CD14-positive monocyte (primary cell): ENCODE measurements around the gene COQ10B. TPM values are rescaled to one million over a fixed set of nuclear protein-coding genes. Genes with fewer than 3 reads are reported as not detected.
A peak's percentile ranks its signal among the peaks of the same experiment; 100 is the strongest.

Experiments
- DNase-seq, 3 donors: peaks; one replicate each; pipeline ENCODE4 v3.0.0-alpha.2; 2011 to 2022
- H2AFZ ChIP-seq: 2 replicates; pipeline ENCODE4 v1.6.0; 2012; ENCODE audit warnings: mild to moderate bottlenecking, low read depth, low read length, inconsistent platforms; ENCODE audit not compliant: insufficient read depth, poor library complexity, severe bottlenecking
- H3K27ac ChIP-seq, 2 donors: 1 replicate in 1 of 2; 2 replicates in 1 of 2; pipeline ENCODE4 v1.5.1; 2012 to 2013; ENCODE audit warnings: low read length in 2 of 2, control low read depth in 1 of 2, inconsistent platforms in 1 of 2, low read depth in 1 of 2, mild to moderate bottlenecking in 1 of 2
- H3K27me3 ChIP-seq, 2 donors: one replicate each; pipeline versions ENCODE4 v1.6.0 to v1.6.1; 2011 to 2013; ENCODE audit warnings: low read length in 2 of 2; ENCODE audit not compliant: control insufficient read depth in 2 of 2, insufficient read depth in 2 of 2
- H3K36me3 ChIP-seq, 2 donors: replicated peaks in 1 of 2; 1 replicate in 1 of 2; 2 replicates in 1 of 2; pipeline versions ENCODE4 v1.5.1 to v1.6.1; 2012 to 2013; ENCODE audit warnings: low read length in 2 of 2, control low read depth in 1 of 2, inconsistent platforms in 1 of 2, mild to moderate bottlenecking in 1 of 2; ENCODE audit not compliant: insufficient read depth in 2 of 2, control insufficient read depth in 1 of 2
- H3K4me1 ChIP-seq, 2 donors: 1 replicate in 1 of 2; 2 replicates in 1 of 2; pipeline versions ENCODE4 v1.5.1 to v1.6.1; 2012 to 2013; ENCODE audit warnings: low read length in 2 of 2, control low read depth in 1 of 2, inconsistent platforms in 1 of 2, mild to moderate bottlenecking in 1 of 2, moderate library complexity in 1 of 2; ENCODE audit not compliant: insufficient read depth in 2 of 2, control insufficient read depth in 1 of 2
- H3K4me2 ChIP-seq: replicated peaks from 2 replicates; pipeline ENCODE3; 2012; ENCODE audit warnings: low read length, moderate library complexity, mild to moderate bottlenecking; ENCODE audit not compliant: poor library complexity, severe bottlenecking; ENCODE audit errors: extremely low read depth
- H3K4me3 ChIP-seq, 3 experiments: fragments of 200-600 bp in 1 of 3; sonication (generic) in 1 of 3; replicated peaks in 1 of 3; 1 replicate in 2 of 3; 2 replicates in 1 of 3; pipeline ENCODE4 v1.5.1; 2011 to 2013; ENCODE audit warnings: low read length in 3 of 3, mild to moderate bottlenecking in 3 of 3, control low read depth in 2 of 3, low read depth in 2 of 3, inconsistent platforms in 1 of 3, moderate library complexity in 1 of 3
- H3K79me2 ChIP-seq: 2 replicates; pipeline ENCODE4 v1.6.0; 2012; ENCODE audit warnings: mild to moderate bottlenecking, control low read depth, inconsistent platforms, low read length, moderate library complexity; ENCODE audit not compliant: insufficient read depth
- H3K9ac ChIP-seq: 2 replicates; pipeline ENCODE4 v1.6.0; 2017; ENCODE audit warnings: low read length, mild to moderate bottlenecking; ENCODE audit not compliant: insufficient read depth, poor library complexity, severe bottlenecking
- H3K9me3 ChIP-seq, 2 donors: replicated peaks in 1 of 2; 1 replicate in 1 of 2; 2 replicates in 1 of 2; pipeline versions ENCODE4 v1.5.1 to v1.6.1; 2012 to 2013; ENCODE audit warnings: low read length in 2 of 2, control low read depth in 1 of 2; ENCODE audit not compliant: control insufficient read depth in 1 of 2, insufficient read depth in 1 of 2
- H4K20me1 ChIP-seq: 2 replicates; pipeline ENCODE4 v1.6.0; 2012; ENCODE audit warnings: mild to moderate bottlenecking, low read length, control low read depth, moderate library complexity; ENCODE audit not compliant: insufficient read depth
- H3K27ac Mint-ChIP-seq, 7 donors: one replicate each; pipeline ENCODE4 v1.8.0; 2020; ENCODE audit warnings: mild to moderate bottlenecking in 7 of 7, mixed read lengths in 7 of 7, moderate library complexity in 6 of 7, inconsistent platforms in 2 of 7
- H3K27me3 Mint-ChIP-seq, 3 donors: one replicate each; pipeline ENCODE4 v1.8.0; 2021 to 2022; ENCODE audit warnings: low read depth in 3 of 3, mild to moderate bottlenecking in 3 of 3, mixed read lengths in 3 of 3, moderate library complexity in 3 of 3, inconsistent platforms in 1 of 3
- H3K36me3 Mint-ChIP-seq, 2 donors: one replicate each; pipeline ENCODE4 v1.8.0; 2020; ENCODE audit warnings: mixed read lengths in 2 of 2, inconsistent platforms in 1 of 2, mild to moderate bottlenecking in 1 of 2
- H3K4me1 Mint-ChIP-seq: one replicate; pipeline ENCODE4 v1.8.0; 2020; ENCODE audit warnings: mild to moderate bottlenecking, mixed read lengths
- H3K4me3 Mint-ChIP-seq, 2 donors: one replicate each; pipeline ENCODE4 v1.8.0; 2020; ENCODE audit warnings: mild to moderate bottlenecking in 2 of 2, mixed read lengths in 2 of 2, moderate library complexity in 1 of 2
- H3K9me3 Mint-ChIP-seq, 7 donors: one replicate each; pipeline ENCODE4 v1.8.0; 2020 to 2022; ENCODE audit warnings: mixed read lengths in 7 of 7, mild to moderate bottlenecking in 6 of 7, moderate library complexity in 6 of 7, inconsistent platforms in 2 of 7
- WGBS: methylation state at CpG from one replicate; pipeline ENCODE4 v1.1.5; 2013; ENCODE audit warnings: missing lambda C conversion rate; ENCODE audit not compliant: insufficient coverage; 5-methylcytosine and 5-hydroxymethylcytosine counted together
- intact Hi-C, 2 donors: fragments of 100-400 bp; cut with micrococcal nuclease; formaldehyde crosslinking; loops; one replicate each; pipeline versions ENCODE4 v1.15.0 to v1.15.1; 2023
- polyA plus RNA-seq, 3 donors: library from polyadenylated mRNA; depleted of rRNA in 1 of 3; unstranded in 2 of 3; stranded (reverse) in 1 of 3; fragments of 300-500 nt in 2 of 3; fragments of >200 nt in 1 of 3; fragmentation: Illumina TruSeq in 2 of 3; gene quantifications; 1 replicate in 2 of 3; 2 replicates in 1 of 3; pipeline ENCODE4 v1.2.3, GENCODE V29; 2012 to 2021
- small RNA-seq: library from RNA; depleted of rRNA; stranded (forward); fragments of <200 nt; gene quantifications from one replicate; pipeline ENCODE3, GENCODE V24; 2012; ENCODE audit warnings: low read depth; ENCODE audit not compliant: insufficient read length
- TF ChIP-seq, protein P1 (sequence below): fragments of 200-600 bp; IDR thresholded peaks from one replicate; pipeline ENCODE4 v1.8.0; 2022; ENCODE audit warnings: antibody characterized with exemption, mild to moderate bottlenecking

COQ10B gene
- polyA plus RNA-seq, 3 donors = 6.7 to 46.6 (median 38.3) TPM

DNA sequence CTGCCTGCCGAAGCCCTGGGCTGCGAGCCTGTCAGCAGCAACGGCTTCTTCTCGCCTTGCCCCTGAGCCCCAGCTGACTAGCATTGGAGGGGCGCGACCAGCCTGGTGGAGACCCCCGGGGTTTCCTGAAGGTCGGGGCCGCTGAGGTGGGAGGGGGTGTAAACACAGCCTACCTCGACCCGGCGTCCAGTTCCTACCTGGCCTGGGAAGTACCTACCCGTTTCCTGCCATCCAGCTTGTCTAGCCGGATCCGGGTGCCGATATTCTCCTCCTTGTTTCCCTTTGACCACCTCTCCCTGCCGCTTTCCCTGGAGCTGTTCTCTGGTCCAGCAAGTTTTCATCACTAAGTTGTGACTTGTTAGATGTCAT is 63.0 kb downstream of the COQ10B start:
- peak overlapping the region; percentile 94 to 95 for H3K27ac ChIP-seq
- peak overlapping the region; percentile 91 for H3K4me2 ChIP-seq
- no peaks in the 10 kb centered on the region for H3K27me3 ChIP-seq
- 0% methylated on average over 13 of the region's 17 CpGs for WGBS
- H3K4me1 Mint-ChIP-seq = peaks cover 22% of the 10 kb centered on the region
- DNase-seq = peak in 1 of 3 donors; percentile 12
- peaks cover 0 to 16% of the 10 kb centered on the region in 2 donors for H3K36me3 ChIP-seq
- peak overlapping the region; percentile 78 to 88 (median 87) for H3K4me3 ChIP-seq
- peak overlapping the region; percentile 92 to 98 (median 96) for H3K27ac Mint-ChIP-seq
- H3K4me1 ChIP-seq = peaks cover 15 to 27% of the 10 kb centered on the region in 2 donors
- H3K27me3 Mint-ChIP-seq = no peaks in the 10 kb centered on the region
- H3K4me3 Mint-ChIP-seq = peak overlapping the region; percentile 88 to 96
- H3K79me2 ChIP-seq = peaks cover 56% of the 10 kb centered on the region
- peaks cover 41% of the 10 kb centered on the region for H4K20me1 ChIP-seq
- H3K36me3 Mint-ChIP-seq = peaks cover 10 to 24% of the 10 kb centered on the region in 2 donors
- intact Hi-C loops = loop anchor here in 1 of 2 donors (5.0 to 10.0 kb wide), 2 partner anchors 84 to 188 kb away; partner anchors contain the start of gene MARS2
- H3K9ac ChIP-seq = peak overlapping the region; percentile 92
- peak overlapping the region; percentile 94 for H2AFZ ChIP-seq
- TF ChIP-seq, protein P1, sequence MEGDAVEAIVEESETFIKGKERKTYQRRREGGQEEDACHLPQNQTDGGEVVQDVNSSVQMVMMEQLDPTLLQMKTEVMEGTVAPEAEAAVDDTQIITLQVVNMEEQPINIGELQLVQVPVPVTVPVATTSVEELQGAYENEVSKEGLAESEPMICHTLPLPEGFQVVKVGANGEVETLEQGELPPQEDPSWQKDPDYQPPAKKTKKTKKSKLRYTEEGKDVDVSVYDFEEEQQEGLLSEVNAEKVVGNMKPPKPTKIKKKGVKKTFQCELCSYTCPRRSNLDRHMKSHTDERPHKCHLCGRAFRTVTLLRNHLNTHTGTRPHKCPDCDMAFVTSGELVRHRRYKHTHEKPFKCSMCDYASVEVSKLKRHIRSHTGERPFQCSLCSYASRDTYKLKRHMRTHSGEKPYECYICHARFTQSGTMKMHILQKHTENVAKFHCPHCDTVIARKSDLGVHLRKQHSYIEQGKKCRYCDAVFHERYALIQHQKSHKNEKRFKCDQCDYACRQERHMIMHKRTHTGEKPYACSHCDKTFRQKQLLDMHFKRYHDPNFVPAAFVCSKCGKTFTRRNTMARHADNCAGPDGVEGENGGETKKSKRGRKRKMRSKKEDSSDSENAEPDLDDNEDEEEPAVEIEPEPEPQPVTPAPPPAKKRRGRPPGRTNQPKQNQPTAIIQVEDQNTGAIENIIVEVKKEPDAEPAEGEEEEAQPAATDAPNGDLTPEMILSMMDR = no peak
- no peaks in the 10 kb centered on the region for H3K9me3 ChIP-seq
- peaks cover 3 to 10% (median 5%) of the 10 kb centered on the region in 7 donors for H3K9me3 Mint-ChIP-seq

DNA sequence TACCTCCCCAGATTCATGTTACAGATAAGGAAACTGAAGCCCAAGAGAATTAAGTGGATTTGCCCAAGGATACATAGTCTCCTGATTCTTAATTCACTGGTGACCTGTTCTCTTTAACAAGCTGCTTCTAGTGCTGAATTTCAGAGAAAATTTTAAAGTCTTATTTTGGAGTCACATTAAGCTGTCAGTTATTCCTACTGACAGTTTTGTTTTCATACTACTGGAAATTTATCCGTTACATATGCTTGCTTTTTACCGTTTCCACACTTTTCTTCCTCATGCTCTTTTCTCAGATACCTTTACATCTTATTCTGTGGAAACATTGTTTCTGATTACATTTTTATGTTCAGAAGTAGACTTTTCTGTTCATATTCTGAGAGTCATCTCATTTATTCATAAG is 63.8 kb downstream of the COQ10B start:
- H3K4me1 Mint-ChIP-seq = peaks cover 22% of the 10 kb centered on the region
- Histone ChIP-seq H3K4me1 (peaks cover 15 to 27% of the 10 kb centered on the region in 2 donors), H2AFZ (peak overlapping the region; percentile 94), H3K79me2 (peaks cover 63% of the 10 kb centered on the region), H4K20me1 (peaks cover 48% of the 10 kb centered on the region), H3K27me3 (no peaks in the 10 kb centered on the region), H3K9ac (peak overlapping the region; percentile 92), H3K9me3 (no peaks in the 10 kb centered on the region), H3K27ac (peak overlapping the region in 1 of 2 donors; percentile 95), H3K4me3 (peak overlapping the region in 2 of 3 experiments; percentile 78 to 87), H3K36me3 (peaks cover 0 to 16% of the 10 kb centered on the region in 2 donors), H3K4me2 (peak overlapping the region; percentile 91)
- peak overlapping the region; percentile 88 to 96 for H3K4me3 Mint-ChIP-seq
- TF ChIP-seq, protein P1 = no peak
- H3K9me3 Mint-ChIP-seq = peaks cover 3 to 10% (median 5%) of the 10 kb centered on the region in 7 donors
- no peak for DNase-seq
- peak overlapping the region in 3 of 7 donors; percentile 66 to 97 (median 92) for H3K27ac Mint-ChIP-seq
- WGBS = no CpG with 5 or more reads among the region's 2 CpGs
- intact Hi-C loops = loop anchor here in 1 of 2 donors (5.0 to 10.0 kb wide), 2 partner anchors 85 to 188 kb away; partner anchors contain the start of gene MARS2
- no peaks in the 10 kb centered on the region for H3K27me3 Mint-ChIP-seq
- peaks cover 9 to 24% of the 10 kb centered on the region in 2 donors for H3K36me3 Mint-ChIP-seq

Small RNAs within 50 kb of the gene (small RNA-seq; reads per million reads assigned to genes)
- gene RF00394 (not detected), gene RNU6-1029P (not detected)

Other genes starting within 250 kb of the COQ10B start
- 10 to 100 TPM; 55.7 to 91.9 (median 64.9) TPM for gene ANKRD44, start 142.8 kb upstream of the COQ10B start, polyA plus RNA-seq
- gene SF3B1, start 18.5 kb upstream of the COQ10B start, polyA plus RNA-seq = 100 to 1,000 TPM; 105 to 494 (median 152) TPM
- gene HSPD1, start 46.3 kb downstream of the COQ10B start, polyA plus RNA-seq = 10 to 100 TPM; 42.7 to 62.1 (median 44.5) TPM
- 10 to 100 TPM; 25.2 to 46.2 (median 44.9) TPM for gene HSPE1, start 46.8 kb downstream of the COQ10B start, polyA plus RNA-seq
- 10 to 100 TPM; 14.8 to 32.4 (median 30.4) TPM for gene MOB4, start 62.5 kb downstream of the COQ10B start, polyA plus RNA-seq
- gene RFTN2, start 222.0 kb downstream of the COQ10B start, polyA plus RNA-seq = under 1 TPM in 1 of 3 donors, not detected in 2; 0.02 TPM